Ishikawa (cell line): Measurements from ENCODE around the gene NR2F1-AS1.

Source experiments
- RAD21 ChIP-seq: IDR thresholded peaks from 2 replicates; pipeline ENCODE4 v1.6.1; 2012; ENCODE audit warnings: low read depth
- REST ChIP-seq: IDR thresholded peaks from 2 replicates; pipeline ENCODE4 v1.6.1; 2012; ENCODE audit warnings: low read depth, mild to moderate bottlenecking
- USF1 ChIP-seq: IDR thresholded peaks from 2 replicates; pipeline ENCODE4 v1.6.1; 2012
- ZBTB7A ChIP-seq: IDR thresholded peaks from 2 replicates; pipeline ENCODE4 v1.6.1; 2012; ENCODE audit warnings: low read depth
- TF ChIP-seq, protein P1 (sequence below): IDR thresholded peaks from 2 replicates; pipeline ENCODE4 v1.6.1; 2012

- no peak for TF ChIP-seq USF1
- no peak for TF ChIP-seq RAD21
- TF ChIP-seq ZBTB7A = no peak
- TF ChIP-seq, protein P1, sequence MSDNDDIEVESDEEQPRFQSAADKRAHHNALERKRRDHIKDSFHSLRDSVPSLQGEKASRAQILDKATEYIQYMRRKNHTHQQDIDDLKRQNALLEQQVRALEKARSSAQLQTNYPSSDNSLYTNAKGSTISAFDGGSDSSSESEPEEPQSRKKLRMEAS = no peak
- TF ChIP-seq REST = no peak
Observed at GRCh38 chr5:93582677-93583438, 1.8 kb upstream of the NR2F1-AS1 start, which contains the start of gene NR2F1.
